Naive thymus-derived CD4-positive, alpha-beta T cell (primary cell): Measurements from ENCODE around the gene ZNF878. TPM values are rescaled to one million over a fixed set of nuclear protein-coding genes. Genes with fewer than 3 reads are reported as not detected.
A peak's percentile ranks its signal among the peaks of the same experiment; 100 is the strongest.

Experiments
- ATAC-seq: fragments of 150-1000 bp; cut with Tn5 transposase; 2 replicates; pipeline ENCODE4 v1.10.0; 2021; ENCODE audit warnings: mild to moderate bottlenecking, moderate library complexity
- CTCF ChIA-PET: fragments of 350-600 bp; sonication (Branson Sonifier 250); formaldehyde crosslinking; loops from one replicate; lab custom pipeline; 2021; ENCODE audit warnings: antibody characterized with exemption; lab: Charles Lee
- POLR2A ChIA-PET: fragments of 350-600 bp; sonication (Branson Sonifier 250); formaldehyde crosslinking; loops from one replicate; lab custom pipeline; 2021; ENCODE audit warnings: antibody characterized with exemption, inconsistent platforms; lab: Charles Lee
- DNase-seq, 9 donors: peaks; one replicate each; pipeline versions ENCODE4 v3.0.0 to v3.0.0-alpha.2; 2020 to 2022; ENCODE audit warnings: mixed read lengths in 1 of 9
- H3K27ac ChIP-seq: one replicate; pipeline ENCODE4 v1.7.0; 2013; ENCODE audit warnings: mild to moderate bottlenecking, low read depth, low read length, moderate library complexity
- H3K27me3 ChIP-seq, 2 donors: one replicate each; pipeline ENCODE4 v1.7.0; 2013; ENCODE audit warnings: low read length in 2 of 2, mild to moderate bottlenecking in 2 of 2, moderate library complexity in 2 of 2; ENCODE audit not compliant: control insufficient read depth in 2 of 2, insufficient read depth in 2 of 2
- H3K36me3 ChIP-seq, 3 experiments: 1 replicate in 2 of 3; 2 replicates in 1 of 3; pipeline ENCODE4 v1.7.0; 2013; ENCODE audit warnings: low read length in 3 of 3, mild to moderate bottlenecking in 3 of 3, moderate library complexity in 1 of 3; ENCODE audit not compliant: insufficient read depth in 3 of 3, control insufficient read depth in 2 of 3
- H3K4me1 ChIP-seq, 2 donors: one replicate each; pipeline ENCODE4 v1.7.0; 2013; ENCODE audit warnings: low read length in 2 of 2, mild to moderate bottlenecking in 2 of 2, moderate library complexity in 1 of 2; ENCODE audit not compliant: control insufficient read depth in 2 of 2, insufficient read depth in 2 of 2
- H3K4me3 ChIP-seq: 2 replicates; pipeline ENCODE4 v1.7.0; 2013; ENCODE audit warnings: mild to moderate bottlenecking, low read length
- H3K9me3 ChIP-seq, 3 experiments: 1 replicate in 2 of 3; 2 replicates in 1 of 3; pipeline ENCODE4 v1.7.0; 2013; ENCODE audit warnings: low read length in 3 of 3; ENCODE audit not compliant: control insufficient read depth in 2 of 3
- H3K27ac Mint-ChIP-seq, 9 donors: one replicate each; pipeline ENCODE4 v1.8.0; 2020 to 2022; ENCODE audit warnings: mixed read lengths in 9 of 9, mild to moderate bottlenecking in 8 of 9, moderate library complexity in 5 of 9, inconsistent platforms in 2 of 9
- H3K27me3 Mint-ChIP-seq, 5 donors: one replicate each; pipeline ENCODE4 v1.8.0; 2021 to 2022; ENCODE audit warnings: mixed read lengths in 5 of 5, mild to moderate bottlenecking in 1 of 5
- H3K36me3 Mint-ChIP-seq, 5 donors: one replicate each; pipeline ENCODE4 v1.8.0; 2020 to 2022; ENCODE audit warnings: mixed read lengths in 5 of 5, mild to moderate bottlenecking in 3 of 5, inconsistent platforms in 1 of 5
- H3K4me1 Mint-ChIP-seq, 7 donors: one replicate each; pipeline ENCODE4 v1.8.0; 2020 to 2022; ENCODE audit warnings: mixed read lengths in 7 of 7, mild to moderate bottlenecking in 3 of 7, inconsistent platforms in 1 of 7
- H3K4me3 Mint-ChIP-seq, 10 donors: one replicate each; pipeline ENCODE4 v1.8.0; 2020 to 2022; ENCODE audit warnings: mild to moderate bottlenecking in 10 of 10, mixed read lengths in 10 of 10, moderate library complexity in 6 of 10, inconsistent platforms in 2 of 10
- H3K9me3 Mint-ChIP-seq, 11 donors: one replicate each; pipeline ENCODE4 v1.8.0; 2020 to 2022; ENCODE audit warnings: mixed read lengths in 11 of 11, mild to moderate bottlenecking in 4 of 11, inconsistent platforms in 1 of 11, moderate library complexity in 1 of 11
- intact Hi-C, 2 donors: fragments of 100-400 bp; cut with micrococcal nuclease; formaldehyde crosslinking; loops; one replicate each; pipeline ENCODE4 v1.15.1; 2023
- polyA plus RNA-seq, 2 donors: library from polyadenylated mRNA; unstranded; fragments of 300-500 nt; fragmentation: Illumina TruSeq; gene quantifications; one replicate each; pipeline ENCODE4 v1.2.3, GENCODE V29; 2021
- total RNA-seq, 6 experiments: library from RNA in 5 of 6; stranded (reverse) in 5 of 6; gene quantifications; 1 replicate in 5 of 6; 2 replicates in 1 of 6; pipeline ENCODE4 v1.2.3 and lab custom pipeline; 2021 to 2026

The ZNF878 gene
- total and polyA plus RNA-seq, 7 experiments from 2014 or later: not detected

GRCh38 chr19:12043752-12044422 is 8.9 kb downstream of the ZNF878 start:
- H3K9me3 Mint-ChIP-seq: peaks cover 9 to 50% (median 39%) of the 10 kb centered on the region in 11 donors
- CTCF ChIA-PET: no interaction called here

GRCh38 chr19:12042893-12043292 is 9.9 kb downstream of the ZNF878 start:
- peaks cover 0 to 42% (median 16%) of the 10 kb centered on the region in 3 experiments for H3K9me3 ChIP-seq
- ATAC-seq (no peak), DNase-seq (no peak)
- H3K4me3 ChIP-seq: no peak overlapping the region
- H3K36me3 ChIP-seq: peaks cover 0 to 8% (median 0%) of the 10 kb centered on the region in 3 experiments
- H3K4me3 Mint-ChIP-seq: no peak overlapping the region
- H3K9me3 Mint-ChIP-seq: peaks cover 9 to 50% (median 40%) of the 10 kb centered on the region in 11 donors
- H3K36me3 Mint-ChIP-seq: peaks cover 17 to 31% (median 31%) of the 10 kb centered on the region in 5 donors
- no peaks in the 10 kb centered on the region for H3K4me1 Mint-ChIP-seq
- no peaks in the 10 kb centered on the region for H3K27me3 Mint-ChIP-seq
- ChIA-PET CTCF (no interaction called here), POLR2A (no interaction called here)
- no peak overlapping the region for H3K27ac ChIP-seq
- no peaks in the 10 kb centered on the region for H3K4me1 ChIP-seq
- H3K27me3 ChIP-seq: no peaks in the 10 kb centered on the region
- no peak overlapping the region for H3K27ac Mint-ChIP-seq
- intact Hi-C loops: no loop called here

More at GRCh38 chr19:12043752-12044422, 8.9 kb downstream of the ZNF878 start:
- no peak for ATAC-seq
- intact Hi-C loops: no loop called here
- DNase-seq: no peak
- POLR2A ChIA-PET: no interaction called here
- Histone ChIP-seq H3K36me3 (peaks cover 0 to 8% (median 0%) of the 10 kb centered on the region in 3 experiments), H3K27ac (no peak overlapping the region), H3K9me3 (peaks cover 0 to 42% (median 16%) of the 10 kb centered on the region in 3 experiments), H3K4me1 (no peaks in the 10 kb centered on the region), H3K4me3 (no peak overlapping the region), H3K27me3 (no peaks in the 10 kb centered on the region)
- H3K4me3 Mint-ChIP-seq: no peak overlapping the region
- no peaks in the 10 kb centered on the region for H3K4me1 Mint-ChIP-seq
- H3K27me3 Mint-ChIP-seq: no peaks in the 10 kb centered on the region
- no peak overlapping the region for H3K27ac Mint-ChIP-seq
- peaks cover 17 to 31% (median 29%) of the 10 kb centered on the region in 5 donors for H3K36me3 Mint-ChIP-seq

- DNase-seq (peak; percentile 22 to 65 (median 53)), ATAC-seq (peak; percentile 98)
- Mint-ChIP-seq H3K9me3 (peaks cover 0 to 25% (median 4%) of the 10 kb centered on the region in 11 donors), H3K27ac (peak within 1 kb of the TSS in 8 of 9 donors; percentile 13 to 91 (median 62)), H3K27me3 (peaks cover 0 to 2% (median 0%) of the 10 kb centered on the region in 5 donors), H3K36me3 (peaks cover 0 to 13% (median 0%) of the 10 kb centered on the region in 5 donors), H3K4me1 (peaks cover 0 to 31% (median 15%) of the 10 kb centered on the region in 7 donors), H3K4me3 (peak within 1 kb of the TSS; percentile 70 to 94 (median 88))
- Histone ChIP-seq H3K4me1 (no peaks in the 10 kb centered on the region), H3K27ac (peak within 1 kb of the TSS; percentile 58), H3K4me3 (peak within 1 kb of the TSS; percentile 69), H3K36me3 (peaks cover 0 to 6% (median 0%) of the 10 kb centered on the region in 3 experiments), H3K9me3 (no peaks in the 10 kb centered on the region), H3K27me3 (no peaks in the 10 kb centered on the region)
- intact Hi-C loops: no loop called here
- ChIA-PET POLR2A (interaction anchor here (0.5 to 0.6 kb wide), 2 partner anchors 21 to 191 kb away, joined by 3 to 4 read pairs; no protein-coding TSS in a partner anchor), CTCF (interaction anchor here (1.0 kb wide), 1 partner anchor 238 kb away, joined by 3 read pairs; no protein-coding TSS in a partner anchor)
These were observed 17.3 kb downstream of the ZNF878 start, which contains the start of gene ZNF433 for GRCh38 chr19:12035220-12036172. Gene ZNF433 (minus strand): TSS chr19:12035679. CDS start chr19:12035539, 140 bp downstream.

GRCh38 chr19:12034620-12035019 is 18.1 kb downstream of the ZNF878 start:
- POLR2A ChIA-PET: no interaction called here
- CTCF ChIA-PET: no interaction called here
- no peaks in the 10 kb centered on the region for H3K27me3 ChIP-seq
- peak overlapping the region; percentile 18 to 86 (median 79) for H3K4me3 Mint-ChIP-seq
- H3K27me3 Mint-ChIP-seq: peaks cover 0 to 2% (median 0%) of the 10 kb centered on the region in 5 donors
- H3K4me1 ChIP-seq: no peaks in the 10 kb centered on the region
- H3K9me3 Mint-ChIP-seq: peaks cover 0 to 26% (median 7%) of the 10 kb centered on the region in 11 donors
- peaks cover 0 to 6% (median 0%) of the 10 kb centered on the region in 3 experiments for H3K36me3 ChIP-seq
- ATAC-seq (no peak), DNase-seq (no peak)
- peaks cover 0 to 13% (median 0%) of the 10 kb centered on the region in 5 donors for H3K36me3 Mint-ChIP-seq
- peak overlapping the region in 8 of 9 donors; percentile 3 to 81 (median 46) for H3K27ac Mint-ChIP-seq
- no peak overlapping the region for H3K4me3 ChIP-seq
- intact Hi-C loops: no loop called here
- H3K9me3 ChIP-seq: no peaks in the 10 kb centered on the region
- H3K27ac ChIP-seq: no peak overlapping the region
- H3K4me1 Mint-ChIP-seq: peaks cover 0 to 31% (median 15%) of the 10 kb centered on the region in 7 donors

- H3K4me3 Mint-ChIP-seq: peak overlapping the region; percentile 18 to 86 (median 79)
- no peaks in the 10 kb centered on the region for H3K4me1 ChIP-seq
- peaks cover 0 to 2% (median 0%) of the 10 kb centered on the region in 5 donors for H3K27me3 Mint-ChIP-seq
- no peaks in the 10 kb centered on the region for H3K27me3 ChIP-seq
- H3K9me3 Mint-ChIP-seq: peaks cover 0 to 26% (median 9%) of the 10 kb centered on the region in 11 donors
- no peak for ATAC-seq
- H3K36me3 Mint-ChIP-seq: peaks cover 0 to 13% (median 0%) of the 10 kb centered on the region in 5 donors
- peaks cover 0 to 6% (median 0%) of the 10 kb centered on the region in 3 experiments for H3K36me3 ChIP-seq
- H3K27ac Mint-ChIP-seq: peak overlapping the region in 6 of 9 donors; percentile 13 to 81 (median 46)
- H3K9me3 ChIP-seq: no peaks in the 10 kb centered on the region
- no peak for DNase-seq
- H3K27ac ChIP-seq: no peak overlapping the region
- POLR2A ChIA-PET: no interaction called here
- CTCF ChIA-PET: no interaction called here
- intact Hi-C loops: no loop called here
- peaks cover 0 to 31% (median 15%) of the 10 kb centered on the region in 7 donors for H3K4me1 Mint-ChIP-seq
- no peak overlapping the region for H3K4me3 ChIP-seq
These were observed 18.6 kb downstream of the ZNF878 start for GRCh38 chr19:12034198-12034597.

GRCh38 chr19:12015753-12016116 is 37.0 kb downstream of the ZNF878 start:
- Histone ChIP-seq H3K27me3 (no peaks in the 10 kb centered on the region), H3K4me1 (no peaks in the 10 kb centered on the region), H3K4me3 (no peak overlapping the region), H3K27ac (no peak overlapping the region), H3K36me3 (peaks cover 4 to 43% (median 16%) of the 10 kb centered on the region in 3 experiments), H3K9me3 (peaks cover 12 to 72% (median 33%) of the 10 kb centered on the region in 3 experiments)
- intact Hi-C loops: no loop called here
- no peaks in the 10 kb centered on the region for H3K27me3 Mint-ChIP-seq
- H3K4me1 Mint-ChIP-seq: no peaks in the 10 kb centered on the region
- H3K4me3 Mint-ChIP-seq: no peak overlapping the region
- no peak for ATAC-seq
- no peak overlapping the region for H3K27ac Mint-ChIP-seq
- peaks cover 27 to 67% (median 56%) of the 10 kb centered on the region in 5 donors for H3K36me3 Mint-ChIP-seq
- DNase-seq: no peak
- peaks cover 9 to 93% (median 52%) of the 10 kb centered on the region in 11 donors for H3K9me3 Mint-ChIP-seq
- ChIA-PET CTCF (no interaction called here), POLR2A (no interaction called here)
